HG03354 (cell line): ENCODE results near the gene HSP90AB1.

Source experiments
- ATAC-seq: cut with Tn5 transposase; IDR thresholded peaks from one replicate; pipeline ENCODE4 v1.9.1; 2021; ENCODE audit warnings: mild to moderate bottlenecking; ENCODE audit not compliant: unreplicated experiment, poor library complexity, severe bottlenecking

The HSP90AB1 gene

GRCh38 chr6:44246663-44247337, at the start of gene HSP90AB1:
HSP90AB1 (plus strand) TSS chr6:44247101; CDS start chr6:44248630, 1,529 bp downstream.
- ATAC-seq, result peak; percentile 77

- ATAC-seq, result no peak
Measured at GRCh38 chr6:44198684-44199083, 48.2 kb upstream of the HSP90AB1 start.

GRCh38 chr6:44199883-44200282, 47.0 kb upstream of the HSP90AB1 start:
- no peak for ATAC-seq

GRCh38 chr6:44201200-44201599, 45.7 kb upstream of the HSP90AB1 start:
- ATAC-seq, result no peak

GRCh38 chr6:44201638-44202303, 45.1 kb upstream of the HSP90AB1 start:
- no peak for ATAC-seq

GRCh38 chr6:44202332-44202971, 44.4 kb upstream of the HSP90AB1 start:
- ATAC-seq, result no peak

GRCh38 chr6:44202972-44203750, 43.7 kb upstream of the HSP90AB1 start:
- no peak for ATAC-seq

- no peak for ATAC-seq
Measured at GRCh38 chr6:44203955-44204354, 42.9 kb upstream of the HSP90AB1 start.

- no peak for ATAC-seq
Measured at GRCh38 chr6:44207966-44208365, 38.9 kb upstream of the HSP90AB1 start.

- ATAC-seq, result no peak
Measured at GRCh38 chr6:44211284-44211683, 35.6 kb upstream of the HSP90AB1 start.

- ATAC-seq, result no peak
Measured at GRCh38 chr6:44214307-44214706, 32.6 kb upstream of the HSP90AB1 start.

GRCh38 chr6:44216677-44217331, 30.1 kb upstream of the HSP90AB1 start, which contains the start of gene MYMX:
MYMX (plus strand) TSS chr6:44216926; CDS start chr6:44217472, 546 bp downstream.
- no peak for ATAC-seq

- no peak for ATAC-seq
Measured at GRCh38 chr6:44217332-44218143, 29.4 kb upstream of the HSP90AB1 start.

GRCh38 chr6:44219053-44219814, 27.7 kb upstream of the HSP90AB1 start:
- peak; percentile 56 for ATAC-seq

GRCh38 chr6:44219815-44220784, 26.8 kb upstream of the HSP90AB1 start:
- ATAC-seq, result no peak

GRCh38 chr6:44220913-44221290, 26.0 kb upstream of the HSP90AB1 start:
- no peak for ATAC-seq
